NCI-H2107 (cell line): Measurements from ENCODE around the gene PVALEF.

Source experiments
- DNase-seq: peaks from one replicate; lab custom pipeline; 2025; lab: John Stamatoyannopoulos, UW

Gene PVALEF

DNA sequence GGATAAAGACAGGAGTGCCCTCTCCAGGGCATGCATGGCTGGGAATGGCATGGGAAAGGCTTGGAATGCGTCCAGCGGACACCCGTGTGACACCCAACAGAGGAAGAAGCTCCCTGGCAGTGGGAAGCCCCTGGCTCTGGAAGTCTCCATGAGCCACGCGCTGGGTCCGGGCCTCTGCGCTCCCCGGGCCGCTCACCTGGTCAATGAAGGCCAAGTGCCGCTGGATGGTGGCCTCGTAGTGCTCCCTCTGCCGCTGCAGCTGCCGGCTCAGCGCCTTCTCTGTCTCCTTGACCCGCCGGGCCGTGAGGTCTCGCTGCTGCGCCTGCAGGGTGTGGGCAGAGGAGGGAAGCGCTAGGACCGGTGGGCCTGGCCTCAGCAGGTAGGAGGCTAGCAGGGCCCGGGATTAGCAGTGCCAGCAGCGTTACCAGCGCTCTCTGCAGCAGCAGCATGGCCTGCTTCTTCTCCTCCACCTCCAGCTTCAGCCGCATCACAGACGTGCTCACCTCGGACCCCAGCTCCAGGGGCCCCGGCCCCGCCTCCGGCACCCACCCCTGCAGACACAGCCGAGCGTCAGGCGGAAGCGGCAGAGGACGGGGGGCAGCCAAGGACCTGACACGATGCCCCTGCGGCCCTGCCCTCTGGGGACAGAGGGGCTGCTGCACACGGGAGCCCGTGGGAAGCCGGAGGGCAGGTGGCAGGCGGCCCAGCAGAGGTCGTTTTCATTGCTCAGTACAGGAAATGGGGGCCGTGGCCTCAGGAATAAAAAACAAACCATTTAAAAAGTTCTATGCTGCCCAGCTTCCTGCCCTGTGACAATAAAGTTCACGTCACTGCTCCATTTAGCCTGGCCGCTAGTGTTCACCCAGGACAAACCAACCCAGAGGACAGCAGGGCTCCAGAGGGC lies 31.4 kb downstream of the PVALEF start:
- no peak for DNase-seq

DNA sequence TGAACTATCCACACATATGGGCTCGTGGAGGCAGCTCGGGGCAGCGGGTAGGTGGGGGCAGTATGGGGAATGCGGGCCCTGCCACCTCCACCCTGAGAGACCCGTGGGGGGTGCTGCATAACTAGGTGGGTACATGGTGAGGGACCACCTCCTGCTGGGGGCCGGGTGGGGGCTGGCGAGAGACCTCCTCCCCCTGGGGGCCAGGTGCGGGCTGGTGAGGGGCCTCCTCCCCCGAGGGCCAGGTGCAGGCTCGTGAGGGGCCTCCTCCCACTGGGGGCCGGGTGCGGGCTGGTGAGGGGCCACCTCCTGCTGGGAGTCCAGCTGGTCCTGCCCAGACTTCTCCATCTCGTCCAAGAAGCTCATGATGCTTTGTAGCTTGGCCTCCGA lies 32.1 kb downstream of the PVALEF start:
- DNase-seq: no peak

- DNase-seq: no peak
Observed at GRCh38 chr17:81197831-81198490, 32.7 kb downstream of the PVALEF start.

DNA sequence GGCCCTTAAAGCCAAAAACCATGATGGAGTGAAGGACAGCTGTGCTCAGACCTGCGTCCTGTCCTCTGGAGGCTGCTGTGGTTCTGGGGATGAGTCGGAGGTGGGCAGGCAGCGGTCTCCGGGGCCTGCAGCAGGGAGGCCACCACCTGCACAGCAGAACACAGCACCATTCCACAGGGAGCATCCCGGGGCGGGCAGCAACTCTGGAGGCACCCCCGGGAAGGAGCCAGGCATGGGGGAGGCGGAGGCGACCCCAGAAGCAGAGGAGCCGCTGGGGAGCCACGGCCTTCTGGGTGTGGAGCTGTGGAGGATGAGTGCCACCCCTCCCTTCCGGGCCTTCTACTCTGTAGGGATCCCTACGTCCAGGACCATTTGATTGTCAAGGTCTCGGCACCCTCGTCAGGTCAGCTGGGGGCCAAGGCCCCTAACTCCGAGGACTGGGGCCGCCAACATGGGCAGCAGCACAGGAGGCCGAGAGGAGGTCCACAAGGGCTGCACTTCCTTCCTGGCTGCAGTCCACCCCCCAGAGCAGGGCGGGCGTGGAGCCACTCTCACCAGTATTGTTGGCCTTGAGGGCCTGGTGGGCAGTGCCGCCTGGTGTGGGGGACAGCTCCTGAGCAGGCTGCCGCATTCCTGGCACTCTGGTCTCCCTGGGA lies 33.6 kb downstream of the PVALEF start:
- DNase-seq: no peak

DNA sequence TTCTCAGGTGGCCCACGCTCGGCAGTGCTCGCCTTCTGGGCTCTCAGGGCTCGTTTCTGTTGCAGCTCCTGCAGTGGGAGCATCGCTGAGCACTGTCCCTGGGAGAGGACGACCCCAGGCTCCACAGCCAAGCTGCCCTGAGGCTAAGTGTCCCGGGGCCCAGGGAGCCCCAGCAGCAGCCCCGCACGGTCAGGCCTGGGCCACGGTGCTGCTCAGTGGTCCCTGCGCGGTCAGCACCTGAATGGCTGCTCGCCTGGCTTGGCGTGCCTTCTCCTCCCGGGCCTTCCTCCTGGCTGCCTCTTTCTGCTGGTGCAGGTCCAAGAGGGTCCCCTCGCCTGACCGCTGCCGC lies 34.1 kb downstream of the PVALEF start:
- no peak for DNase-seq

- DNase-seq: no peak
Observed at GRCh38 chr17:81200201-81200600, 34.9 kb downstream of the PVALEF start.

- no peak for DNase-seq
Observed at GRCh38 chr17:81200695-81201580, 35.6 kb downstream of the PVALEF start.

DNA sequence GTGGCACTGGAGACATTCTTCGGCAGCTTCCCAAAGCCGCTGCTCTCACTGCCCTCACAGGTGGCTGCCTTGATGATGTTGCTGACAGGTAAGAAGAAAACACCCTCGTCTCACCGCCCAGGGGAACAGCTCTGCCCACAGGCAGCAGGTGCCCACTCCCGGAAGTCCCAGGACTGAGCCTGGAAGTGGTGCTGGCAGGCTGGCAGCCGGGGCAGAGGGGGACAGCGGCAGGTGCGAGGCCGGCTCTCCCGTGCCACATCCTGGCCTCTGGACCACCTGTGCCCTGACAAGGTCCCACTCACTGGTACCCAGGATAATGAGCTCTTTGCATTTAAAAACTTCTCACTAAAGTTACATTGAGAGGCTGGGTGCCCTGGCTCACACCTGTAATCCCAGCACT lies 37.0 kb downstream of the PVALEF start:
- DNase-seq: no peak

DNA sequence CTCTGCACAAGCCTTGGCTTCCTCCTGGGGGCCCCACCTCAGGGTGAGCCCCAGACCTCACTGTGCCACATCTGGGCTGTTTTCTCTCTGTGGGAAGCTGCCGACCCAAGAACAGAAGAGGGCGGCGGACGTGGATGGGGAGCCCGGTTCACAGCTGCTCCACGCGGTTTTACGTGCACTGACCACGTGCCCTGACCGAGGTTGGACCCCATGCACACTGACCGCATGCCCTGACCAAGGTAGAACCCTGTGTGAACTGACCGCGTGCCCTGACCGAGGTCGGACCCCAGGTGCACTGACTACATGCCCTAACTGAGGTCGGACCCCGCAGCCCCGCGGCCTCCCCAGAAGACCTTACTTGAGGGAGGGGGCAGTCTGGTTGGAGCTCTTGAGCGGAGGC lies 37.8 kb downstream of the PVALEF start:
- no peak for DNase-seq

DNA sequence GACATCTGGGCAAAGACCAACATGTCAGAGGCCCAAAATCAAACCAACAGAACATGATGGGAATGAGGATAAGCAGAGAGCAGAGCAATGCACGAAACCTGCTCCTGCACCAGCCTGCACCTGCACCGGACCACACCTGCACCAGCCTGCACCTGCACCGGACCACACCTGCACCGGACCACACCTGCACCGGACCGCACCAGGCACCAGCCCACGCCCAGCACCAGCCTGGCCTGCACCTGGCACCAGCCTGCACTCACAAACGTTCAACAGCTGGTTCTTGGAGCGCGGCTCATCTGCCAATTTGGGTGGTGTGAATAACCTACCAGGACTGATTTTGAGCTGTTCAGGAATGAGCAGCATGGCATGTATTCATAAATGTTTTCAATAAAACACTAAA lies 39.3 kb downstream of the PVALEF start:
- no peak for DNase-seq

- no peak for DNase-seq
Observed at GRCh38 chr17:81206166-81206565, 40.9 kb downstream of the PVALEF start.

DNA sequence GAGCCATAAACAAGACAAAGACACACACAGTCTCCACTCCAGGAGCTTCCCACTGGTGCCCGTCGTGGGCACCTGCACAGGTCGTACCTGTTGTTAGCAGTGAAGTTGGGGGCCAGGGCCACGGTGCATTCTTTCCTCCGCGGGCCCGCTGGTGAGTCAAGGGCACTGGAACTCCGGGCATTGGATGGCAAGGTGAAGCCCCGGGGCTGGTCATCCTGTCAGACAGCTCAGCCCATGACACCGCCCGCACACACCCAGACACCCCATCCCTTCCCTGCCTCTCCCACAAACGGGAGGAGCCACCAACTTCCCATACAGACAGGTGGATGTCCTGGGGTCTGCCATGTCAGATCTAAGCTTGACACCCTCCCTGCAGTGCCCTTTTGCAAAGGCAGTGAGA lies 41.4 kb downstream of the PVALEF start:
- no peak for DNase-seq

DNA sequence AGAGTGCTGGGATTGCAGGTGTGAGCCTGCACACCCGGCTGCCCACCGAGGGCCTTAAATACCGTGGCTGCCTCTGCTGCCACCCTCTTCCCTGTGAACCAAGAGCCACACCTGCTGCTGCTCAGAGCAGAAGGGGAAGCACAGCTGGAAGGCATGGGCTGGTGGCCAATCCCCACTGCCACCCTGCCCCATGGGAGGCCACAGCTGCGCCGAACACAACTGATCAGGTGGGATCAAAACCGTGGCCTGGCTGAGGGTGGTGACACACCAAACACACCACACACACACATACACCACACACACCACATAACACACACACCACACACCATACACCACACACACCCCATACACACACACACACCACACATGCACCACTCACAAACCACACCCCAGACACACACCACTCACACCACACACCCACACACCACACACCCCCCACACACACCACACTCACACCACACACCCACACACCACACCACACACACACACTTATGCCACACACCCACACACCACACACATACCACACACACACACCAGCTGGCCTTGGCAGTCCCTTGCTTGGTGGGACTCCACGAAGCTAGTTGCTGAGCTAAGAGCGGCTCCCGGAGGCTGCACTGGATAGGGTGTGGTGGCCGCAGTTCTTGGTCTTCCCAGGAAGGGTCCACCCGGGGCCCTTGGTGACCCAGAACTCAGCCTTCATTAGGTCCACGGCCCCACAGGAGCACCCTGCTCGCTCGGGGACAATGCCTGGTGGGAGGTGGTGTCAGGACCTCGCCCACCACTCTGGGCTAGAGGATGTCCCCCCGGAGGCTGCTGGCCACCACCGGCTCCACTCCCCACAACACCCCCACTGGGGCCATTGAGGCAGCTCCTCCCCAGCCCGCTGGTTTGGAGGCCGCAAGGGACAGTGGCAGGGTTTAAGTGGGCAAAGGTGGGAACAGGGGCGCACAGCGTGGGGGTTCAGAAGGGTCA lies 42.6 kb downstream of the PVALEF start:
- DNase-seq: no peak

DNA sequence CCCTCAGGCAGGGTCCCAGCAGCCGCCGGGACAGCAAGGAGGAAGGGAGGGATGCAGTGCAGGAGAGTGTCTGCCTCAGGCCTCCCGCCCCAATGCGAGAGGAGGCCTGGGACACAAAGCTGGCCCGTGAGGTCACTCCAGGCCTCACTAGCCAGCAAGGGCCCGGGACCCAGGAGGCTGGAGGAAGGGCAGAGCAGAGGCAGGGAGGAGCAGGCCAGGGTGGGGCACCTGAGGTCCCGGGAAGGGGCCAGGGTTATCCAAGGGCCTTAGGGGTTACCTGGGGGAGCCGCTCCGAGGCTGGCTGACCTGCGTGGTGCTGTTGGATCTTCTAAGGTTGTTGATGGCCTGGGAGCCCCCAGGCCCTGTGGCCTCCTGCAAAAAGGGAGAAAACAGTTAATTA lies 43.3 kb downstream of the PVALEF start:
- no peak for DNase-seq

DNA sequence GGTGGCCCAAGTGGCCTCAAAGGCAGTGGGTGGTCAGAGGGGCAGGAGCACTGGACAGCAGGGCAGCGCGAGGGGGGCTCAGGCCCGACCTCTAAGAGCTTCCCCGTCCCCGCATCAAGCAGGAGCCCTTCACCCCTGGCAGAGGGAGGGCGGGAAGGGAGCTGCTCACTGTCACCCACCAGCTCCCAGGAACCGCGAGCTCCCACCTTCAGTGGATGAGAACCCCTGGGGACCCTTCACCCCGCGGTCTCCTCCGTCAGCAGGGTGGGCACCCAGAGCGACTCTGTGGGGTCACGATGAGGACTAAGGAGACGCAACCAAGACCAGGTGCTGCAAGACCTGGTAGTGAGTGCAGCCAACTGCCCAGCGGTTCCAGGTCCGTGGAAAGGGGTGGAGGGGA lies 43.8 kb downstream of the PVALEF start:
- DNase-seq: no peak

GRCh38 chr17:81210466-81210865 lies 45.2 kb downstream of the PVALEF start:
- no peak for DNase-seq

DNA sequence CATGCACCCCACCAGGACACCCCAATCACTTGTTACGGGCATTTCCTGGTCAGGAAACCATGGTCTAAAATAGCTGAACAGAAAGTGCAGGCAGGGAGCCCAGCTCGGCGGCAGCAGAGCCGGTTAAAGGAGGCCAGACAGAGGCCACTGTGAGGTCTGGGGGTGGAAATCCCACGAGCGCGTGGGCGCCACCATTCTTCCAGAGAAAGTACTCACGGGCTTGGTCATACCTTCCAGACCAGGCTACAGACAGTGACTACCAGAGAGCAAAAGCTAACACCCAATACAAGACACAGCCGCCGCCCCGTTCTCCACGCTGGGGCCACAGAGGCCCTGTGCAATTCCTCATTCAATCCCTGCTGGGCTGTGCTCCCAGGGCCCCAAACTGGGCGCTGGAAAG lies 45.6 kb downstream of the PVALEF start:
- no peak for DNase-seq

DNA sequence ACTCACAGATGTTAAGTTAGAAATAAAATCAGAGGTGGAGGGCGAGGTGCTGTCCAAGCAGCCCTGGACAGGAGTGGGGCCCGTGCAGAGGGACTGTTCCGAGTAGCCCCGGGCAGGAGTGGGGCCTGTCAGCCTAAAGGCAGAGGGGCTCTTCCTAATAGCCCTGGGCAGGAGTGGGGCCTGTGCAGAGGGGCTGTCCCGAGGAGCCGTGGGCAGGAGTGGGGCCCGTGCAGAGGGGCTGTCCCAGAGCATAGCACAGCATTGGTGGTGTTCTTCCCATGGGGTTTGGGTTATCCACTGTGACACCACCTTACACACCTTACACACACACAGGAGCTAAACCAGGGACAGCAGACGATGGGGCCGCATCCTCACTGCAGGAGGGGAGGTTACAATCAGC lies 47.1 kb downstream of the PVALEF start:
- no peak for DNase-seq

DNA sequence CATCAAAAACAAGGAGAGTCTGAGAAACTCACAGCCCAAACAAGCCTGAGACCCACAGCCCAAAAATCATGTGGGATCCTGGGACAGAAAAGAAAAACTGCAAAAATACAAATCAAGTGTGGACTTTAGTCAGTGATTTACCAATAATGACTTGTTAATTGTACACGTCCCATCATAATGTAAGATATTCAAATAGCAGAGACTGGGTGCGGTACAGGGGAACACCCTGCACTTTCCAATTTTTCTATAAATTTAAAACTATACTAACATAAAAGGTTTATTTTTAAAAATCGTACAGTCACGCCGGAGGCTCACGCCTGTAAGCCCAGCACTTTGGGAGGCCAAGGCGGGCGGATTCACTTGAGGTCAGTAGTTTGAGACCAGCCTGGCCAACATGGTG lies 48.7 kb downstream of the PVALEF start:
- DNase-seq: no peak

DNA sequence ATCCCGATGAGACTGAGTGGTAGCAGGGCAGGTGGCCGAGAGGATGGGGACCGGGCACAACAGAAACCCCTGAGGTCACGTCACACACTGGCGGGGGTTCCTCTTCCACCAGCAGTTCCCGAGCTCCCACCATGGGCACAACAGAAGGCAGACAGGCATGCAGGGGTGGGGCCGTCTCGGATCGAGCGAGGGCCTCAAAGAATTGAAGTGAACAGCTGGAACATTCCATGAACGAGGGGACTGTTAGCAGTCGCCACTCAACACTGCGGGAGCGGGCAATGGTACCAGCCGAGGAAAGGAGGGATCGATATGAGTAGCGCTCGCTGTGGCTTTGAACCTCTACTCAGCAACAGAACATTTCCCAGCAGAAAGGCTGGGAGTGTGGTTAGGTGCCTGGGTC lies 52.2 kb downstream of the PVALEF start:
- no peak for DNase-seq

GRCh38 chr17:81218459-81218858 lies 53.2 kb downstream of the PVALEF start:
- no peak for DNase-seq
